GM12878 (cell line): Measurements from ENCODE around the gene GGACT.

Experiments used
- EZH2 ChIP-seq: IDR thresholded peaks from 2 replicates; pipeline ENCODE4 v1.6.1; 2012; ENCODE audit warnings: low read depth, mild to moderate bottlenecking, control low read depth, inconsistent platforms, low read length, borderline replicate concordance; ENCODE audit not compliant: control insufficient read depth
- TCF12 ChIP-seq: IDR thresholded peaks from 2 replicates; pipeline ENCODE4 v1.6.1; 2011; ENCODE audit warnings: low read depth, mild to moderate bottlenecking, low read length
- YY1 ChIP-seq: IDR thresholded peaks from 2 replicates; pipeline ENCODE4 v1.6.1; 2011; ENCODE audit warnings: low read depth, mild to moderate bottlenecking, low read length
- TF ChIP-seq, protein P1 (sequence below), 3 experiments: IDR thresholded peaks in 2 of 3; conservative IDR thresholded peaks in 1 of 3; 2 replicates each; pipeline ENCODE4 v1.5.1; 2011; ENCODE audit warnings: low read depth in 3 of 3, low read length in 3 of 3, mild to moderate bottlenecking in 3 of 3, control low read depth in 2 of 3, moderate library complexity in 2 of 3, inconsistent platforms in 1 of 3, mixed read lengths in 1 of 3; ENCODE audit not compliant: control insufficient read depth in 2 of 3, insufficient read depth in 1 of 3; ENCODE audit errors: extremely low read depth in 1 of 3
- TF ChIP-seq, protein P2 (sequence below): IDR thresholded peaks from 2 replicates; pipeline ENCODE4 v1.6.1; 2012; ENCODE audit warnings: low read length, inconsistent platforms

DNA sequence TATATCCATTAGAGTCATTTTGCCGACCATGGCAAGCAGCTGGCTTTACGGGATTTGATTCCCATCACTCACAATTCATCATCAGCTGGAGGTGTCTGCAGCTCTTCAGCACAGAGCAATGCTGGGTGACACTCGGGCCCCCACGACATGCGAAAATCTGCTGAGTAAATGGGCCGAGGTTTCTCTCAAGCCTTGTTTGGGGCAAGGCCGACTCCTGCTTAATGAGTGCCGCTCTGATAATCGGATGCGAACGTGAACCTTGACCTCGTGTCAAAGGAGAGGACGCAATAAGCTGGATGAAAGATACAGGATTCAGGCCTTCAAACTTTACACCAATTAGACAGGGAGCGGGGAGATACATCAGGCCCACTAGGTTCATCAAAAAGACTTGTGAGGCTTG lies 65.2 kb downstream of the GGACT start:
- no peak for TF ChIP-seq EZH2
- TF ChIP-seq, protein P1, sequence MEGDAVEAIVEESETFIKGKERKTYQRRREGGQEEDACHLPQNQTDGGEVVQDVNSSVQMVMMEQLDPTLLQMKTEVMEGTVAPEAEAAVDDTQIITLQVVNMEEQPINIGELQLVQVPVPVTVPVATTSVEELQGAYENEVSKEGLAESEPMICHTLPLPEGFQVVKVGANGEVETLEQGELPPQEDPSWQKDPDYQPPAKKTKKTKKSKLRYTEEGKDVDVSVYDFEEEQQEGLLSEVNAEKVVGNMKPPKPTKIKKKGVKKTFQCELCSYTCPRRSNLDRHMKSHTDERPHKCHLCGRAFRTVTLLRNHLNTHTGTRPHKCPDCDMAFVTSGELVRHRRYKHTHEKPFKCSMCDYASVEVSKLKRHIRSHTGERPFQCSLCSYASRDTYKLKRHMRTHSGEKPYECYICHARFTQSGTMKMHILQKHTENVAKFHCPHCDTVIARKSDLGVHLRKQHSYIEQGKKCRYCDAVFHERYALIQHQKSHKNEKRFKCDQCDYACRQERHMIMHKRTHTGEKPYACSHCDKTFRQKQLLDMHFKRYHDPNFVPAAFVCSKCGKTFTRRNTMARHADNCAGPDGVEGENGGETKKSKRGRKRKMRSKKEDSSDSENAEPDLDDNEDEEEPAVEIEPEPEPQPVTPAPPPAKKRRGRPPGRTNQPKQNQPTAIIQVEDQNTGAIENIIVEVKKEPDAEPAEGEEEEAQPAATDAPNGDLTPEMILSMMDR (IDR thresholded peaks at IDR 0.05 in 2 of 3, conservative IDR thresholded peaks at IDR 0.05 in 1 of 3; ENCODE audit: control insufficient read depth in 2 of 3, extremely low read depth in 1 of 3, insufficient read depth in 1 of 3, low read depth in 3 of 3, low read length in 3 of 3) = no peak
- no peak for TF ChIP-seq YY1
- TF ChIP-seq TCF12 = no peak
- TF ChIP-seq, protein P2, sequence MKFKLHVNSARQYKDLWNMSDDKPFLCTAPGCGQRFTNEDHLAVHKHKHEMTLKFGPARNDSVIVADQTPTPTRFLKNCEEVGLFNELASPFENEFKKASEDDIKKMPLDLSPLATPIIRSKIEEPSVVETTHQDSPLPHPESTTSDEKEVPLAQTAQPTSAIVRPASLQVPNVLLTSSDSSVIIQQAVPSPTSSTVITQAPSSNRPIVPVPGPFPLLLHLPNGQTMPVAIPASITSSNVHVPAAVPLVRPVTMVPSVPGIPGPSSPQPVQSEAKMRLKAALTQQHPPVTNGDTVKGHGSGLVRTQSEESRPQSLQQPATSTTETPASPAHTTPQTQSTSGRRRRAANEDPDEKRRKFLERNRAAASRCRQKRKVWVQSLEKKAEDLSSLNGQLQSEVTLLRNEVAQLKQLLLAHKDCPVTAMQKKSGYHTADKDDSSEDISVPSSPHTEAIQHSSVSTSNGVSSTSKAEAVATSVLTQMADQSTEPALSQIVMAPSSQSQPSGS = no peak
